Calu3 (cell line): ENCODE results near the gene ATF7IP2. TPM values are rescaled to one million over a fixed set of nuclear protein-coding genes. Genes with fewer than 3 reads are reported as not detected.

Source experiments
- BruUV-seq: library from RNA; stranded (reverse); fragments of 400-500 nt; replicated peaks from 2 replicates; lab custom pipeline; 2021; lab: Mats Ljungman, UMichigan
- CTCF ChIA-PET: fragments of 300-600 bp; sonication (Branson Sonifier 250); formaldehyde crosslinking; loops from one replicate; lab custom pipeline; 2022; ENCODE audit warnings: antibody characterized with exemption; lab: Charles Lee
- DNase-seq: peaks from one replicate; pipeline ENCODE4 v3.0.0; 2022
- H3K27ac Mint-ChIP-seq: one replicate; pipeline ENCODE4 v1.8.0; 2022; ENCODE audit warnings: mixed read lengths; ENCODE audit not compliant: unreplicated experiment
- H3K27me3 Mint-ChIP-seq: one replicate; pipeline ENCODE4 v1.8.0; 2022; ENCODE audit warnings: mixed read lengths; ENCODE audit not compliant: unreplicated experiment
- H3K36me3 Mint-ChIP-seq: one replicate; pipeline ENCODE4 v1.8.0; 2022; ENCODE audit warnings: mild to moderate bottlenecking, moderate library complexity, mixed read lengths; ENCODE audit not compliant: insufficient read depth, unreplicated experiment
- H3K4me1 Mint-ChIP-seq: one replicate; pipeline ENCODE4 v1.8.0; 2022; ENCODE audit warnings: mild to moderate bottlenecking, low read depth, mixed read lengths; ENCODE audit not compliant: unreplicated experiment
- H3K4me3 Mint-ChIP-seq: one replicate; pipeline ENCODE4 v1.8.0; 2022; ENCODE audit warnings: mild to moderate bottlenecking, low read depth, moderate library complexity, mixed read lengths; ENCODE audit not compliant: unreplicated experiment
- H3K9me3 Mint-ChIP-seq: one replicate; pipeline ENCODE4 v1.8.0; 2022; ENCODE audit warnings: low read depth, mixed read lengths; ENCODE audit not compliant: unreplicated experiment
- CTCF ChIP-seq: fragments of 200-600 bp; IDR thresholded peaks from one replicate; pipeline ENCODE4 v1.8.0; 2022; ENCODE audit warnings: antibody characterized with exemption; ENCODE audit not compliant: unreplicated experiment
- intact Hi-C: fragments of 100-400 bp; cut with micrococcal nuclease; formaldehyde crosslinking; loops from one replicate; pipeline ENCODE4 v1.10.0; 2022; ENCODE audit not compliant: unreplicated experiment
- total RNA-seq: library from RNA; stranded (reverse); gene quantifications from 2 replicates; pipeline ENCODE4 v1.2.3, GENCODE V29; 2022

Gene ATF7IP2
- total RNA-seq, 1 experiment from 2014 or later, result 29.7 TPM

GRCh38 chr16:10367616-10368188 lies 18.2 kb upstream of the ATF7IP2 start:
- H3K4me3 Mint-ChIP-seq, result no peak overlapping the region
- CTCF ChIA-PET, result interaction anchor here (0.6 to 0.7 kb wide), 3 partner anchors 9 to 1364 kb away, joined by 3 read pairs; partner anchors contain the start of gene NUBP1
- H3K36me3 Mint-ChIP-seq, result no peaks in the 10 kb centered on the region
- no TSS peak for BruUV-seq
- H3K27ac Mint-ChIP-seq, result no peak overlapping the region
- TF ChIP-seq CTCF, result no peak
- H3K9me3 Mint-ChIP-seq, result no peaks in the 10 kb centered on the region
- H3K27me3 Mint-ChIP-seq, result no peaks in the 10 kb centered on the region
- no peak for DNase-seq
- intact Hi-C loops, result no loop called here
- no peaks in the 10 kb centered on the region for H3K4me1 Mint-ChIP-seq

GRCh38 chr16:10368969-10369551 lies 16.8 kb upstream of the ATF7IP2 start:
- Mint-ChIP-seq H3K36me3 (no peaks in the 10 kb centered on the region), H3K4me3 (no peak overlapping the region), H3K9me3 (no peaks in the 10 kb centered on the region), H3K27me3 (no peaks in the 10 kb centered on the region), H3K27ac (no peak overlapping the region), H3K4me1 (no peaks in the 10 kb centered on the region)
- BruUV-seq, result no TSS peak
- TF ChIP-seq CTCF, result no peak
- CTCF ChIA-PET, result interaction anchor here (0.7 kb wide), 1 partner anchor 27 kb away, joined by 3 read pairs; no protein-coding TSS in a partner anchor
- intact Hi-C loops, result no loop called here
- DNase-seq, result no peak

GRCh38 chr16:10370096-10370726 lies 15.7 kb upstream of the ATF7IP2 start:
- Mint-ChIP-seq H3K36me3 (no peaks in the 10 kb centered on the region), H3K4me3 (no peak overlapping the region), H3K27me3 (no peaks in the 10 kb centered on the region), H3K4me1 (no peaks in the 10 kb centered on the region), H3K27ac (no peak overlapping the region), H3K9me3 (no peaks in the 10 kb centered on the region)
- no peak for DNase-seq
- BruUV-seq, result no TSS peak
- TF ChIP-seq CTCF, result no peak
- intact Hi-C loops, result no loop called here
- CTCF ChIA-PET, result no interaction called here

GRCh38 chr16:10371592-10371991 lies 14.3 kb upstream of the ATF7IP2 start:
- Mint-ChIP-seq H3K27me3 (no peaks in the 10 kb centered on the region), H3K4me3 (no peak overlapping the region), H3K9me3 (no peaks in the 10 kb centered on the region), H3K27ac (no peak overlapping the region), H3K36me3 (no peaks in the 10 kb centered on the region), H3K4me1 (no peaks in the 10 kb centered on the region)
- no peak for DNase-seq
- CTCF ChIA-PET, result no interaction called here
- TF ChIP-seq CTCF, result no peak
- no TSS peak for BruUV-seq
- intact Hi-C loops, result no loop called here
